Chondrocyte (in vitro differentiated cells): ENCODE results near the gene RBM4. TPM values are rescaled to one million over a fixed set of nuclear protein-coding genes. Genes with fewer than 3 reads are reported as not detected.

Source experiments
- DNase-seq: peaks from one replicate; pipeline ENCODE4 v3.0.0; 2021; ENCODE audit warnings: mixed read lengths, low spot score
- H3K27ac Mint-ChIP-seq: one replicate; pipeline ENCODE4 v1.8.0; 2021; ENCODE audit warnings: mild to moderate bottlenecking, moderate library complexity, mixed read lengths; ENCODE audit not compliant: unreplicated experiment
- H3K27me3 Mint-ChIP-seq: 2 replicates; pipeline ENCODE4 v1.8.0; 2021; ENCODE audit warnings: low read depth, mixed read lengths
- H3K36me3 Mint-ChIP-seq: 2 replicates; pipeline ENCODE4 v1.8.0; 2021; ENCODE audit warnings: low read depth, mixed read lengths
- H3K4me1 Mint-ChIP-seq: 2 replicates; pipeline ENCODE4 v1.8.0; 2021; ENCODE audit warnings: low read depth, mild to moderate bottlenecking, mixed read lengths
- H3K4me3 Mint-ChIP-seq: one replicate; pipeline ENCODE4 v1.8.0; 2021; ENCODE audit warnings: mild to moderate bottlenecking, moderate library complexity, mixed read lengths; ENCODE audit not compliant: unreplicated experiment
- H3K9me3 Mint-ChIP-seq: 2 replicates; pipeline ENCODE4 v1.8.0; 2021; ENCODE audit warnings: low read depth, mixed read lengths
- CTCF ChIP-seq: fragments of 200-600 bp; sonication (generic); IDR thresholded peaks from 2 replicates; pipeline ENCODE4 v1.5.0; 2021; ENCODE audit warnings: antibody characterized with exemption, mild to moderate bottlenecking, moderate library complexity
- total RNA-seq: library from RNA; stranded (reverse); gene quantifications from 3 replicates; pipeline ENCODE4 v1.2.1, GENCODE V29; 2021

Gene RBM4
- total RNA-seq, 1 donor from 2014 or later = 109 TPM

GRCh38 chr11:66694056-66694410 lies 55.5 kb downstream of the RBM4 start:
- H3K36me3 Mint-ChIP-seq = peaks cover 6% of the 10 kb centered on the region
- no peak for TF ChIP-seq CTCF
- H3K4me1 Mint-ChIP-seq = peaks cover 3% of the 10 kb centered on the region
- no peaks in the 10 kb centered on the region for H3K27me3 Mint-ChIP-seq
- no peaks in the 10 kb centered on the region for H3K9me3 Mint-ChIP-seq
- no peak overlapping the region for H3K27ac Mint-ChIP-seq
- DNase-seq = peak; percentile 88
- H3K4me3 Mint-ChIP-seq = no peak overlapping the region

- peak overlapping the region; percentile 50 for H3K27ac Mint-ChIP-seq
These were observed 56.3 kb downstream of the RBM4 start for GRCh38 chr11:66694732-66695207.

More at GRCh38 chr11:66694732-66695207, 56.3 kb downstream of the RBM4 start:
- peak; percentile 96 for TF ChIP-seq CTCF
- Mint-ChIP-seq H3K36me3 (peaks cover 6% of the 10 kb centered on the region), H3K27me3 (no peaks in the 10 kb centered on the region), H3K4me3 (no peak overlapping the region), H3K9me3 (no peaks in the 10 kb centered on the region), H3K4me1 (peaks cover 3% of the 10 kb centered on the region)
- peak; percentile 85 for DNase-seq

Other genes starting within 250 kb of the RBM4 start
- 0.60 to 1.7 TPM (median 1.2 TPM) in 3 replicates for gene NPAS4, start 217.7 kb upstream of the RBM4 start, total RNA-seq
- 30.9 to 45.6 TPM (median 35.9 TPM) in 3 replicates for gene MRPL11, start 199.9 kb upstream of the RBM4 start, total RNA-seq
- gene PELI3, start 171.8 kb upstream of the RBM4 start, total RNA-seq = 9.1 to 10.5 TPM (median 10.0 TPM) in 3 replicates
- gene DPP3, start 158.3 kb upstream of the RBM4 start, total RNA-seq = 43.2 to 54.7 TPM (median 44.4 TPM) in 3 replicates
- gene BBS1, start 128.1 kb upstream of the RBM4 start, total RNA-seq = 18.1 to 40.6 TPM (median 20.6 TPM) in 3 replicates
- 13.5 to 16.2 TPM (median 13.8 TPM) in 3 replicates for gene ZDHHC24, start 92.7 kb upstream of the RBM4 start, total RNA-seq
- 0.07 TPM in 1 of 3 replicates, not detected in the others for gene ACTN3, start 91.8 kb upstream of the RBM4 start, total RNA-seq
- gene CTSF, start 70.1 kb upstream of the RBM4 start, total RNA-seq = not detected in 3 replicates
- 0.23 to 0.32 TPM (median 0.27 TPM) in 3 replicates for gene CCDC87, start 45.6 kb upstream of the RBM4 start, total RNA-seq
- gene CCS, start 45.5 kb upstream of the RBM4 start, total RNA-seq = 31.0 to 34.2 TPM (median 32.3 TPM) in 3 replicates
- 43.9 to 65.2 TPM (median 45.6 TPM) in 3 replicates for gene RBM14, start 22.1 kb upstream of the RBM4 start, total RNA-seq
- 19.6 to 26.3 TPM (median 22.5 TPM) in 3 replicates for gene RBM4B, start 39.2 kb downstream of the RBM4 start, total RNA-seq
- gene SPTBN2, start 90.5 kb downstream of the RBM4 start, total RNA-seq = 13.2 to 18.6 TPM (median 15.7 TPM) in 3 replicates
- gene RCE1, start 204.7 kb downstream of the RBM4 start, total RNA-seq = 17.0 to 18.8 TPM (median 17.3 TPM) in 3 replicates
- gene LRFN4, start 218.4 kb downstream of the RBM4 start, total RNA-seq = 33.8 to 47.2 TPM (median 46.8 TPM) in 3 replicates